Tibial nerve (tissue), 3 donors: ENCODE measurements around the gene CLCNKA.

Experiments
- CTCF ChIP-seq, 5 experiments: fragments of 200-600 bp in 3 of 5; fragments of 450-650 bp in 2 of 5; sonication (generic) in 3 of 5; IDR thresholded peaks; one replicate each; pipeline ENCODE4 v1.5.1; 2016 to 2019; ENCODE audit warnings: antibody characterized with exemption in 5 of 5, mild to moderate bottlenecking in 3 of 5, moderate library complexity in 2 of 5
- POLR2A ChIP-seq, 2 donors: fragments of 450-650 bp; IDR thresholded peaks; one replicate each; pipeline ENCODE4 v1.6.1; 2017; ENCODE audit warnings: antibody characterized with exemption in 2 of 2, mild to moderate bottlenecking in 2 of 2, moderate library complexity in 2 of 2

- TF ChIP-seq CTCF (IDR thresholded peaks at IDR 0.05) (no peak), POLR2A (IDR thresholded peaks at IDR 0.05) (no peak)
Measured at GRCh38 chr1:16022393-16022792, 557 bp downstream of the CLCNKA start.
